LoVo (cell line): ENCODE measurements around the gene ZIC1.

Experiments
- DNase-seq: peaks from one replicate; pipeline ENCODE4 v3.0.0-alpha.2; 2016; ENCODE audit warnings: low spot score

Gene ZIC1

DNA sequence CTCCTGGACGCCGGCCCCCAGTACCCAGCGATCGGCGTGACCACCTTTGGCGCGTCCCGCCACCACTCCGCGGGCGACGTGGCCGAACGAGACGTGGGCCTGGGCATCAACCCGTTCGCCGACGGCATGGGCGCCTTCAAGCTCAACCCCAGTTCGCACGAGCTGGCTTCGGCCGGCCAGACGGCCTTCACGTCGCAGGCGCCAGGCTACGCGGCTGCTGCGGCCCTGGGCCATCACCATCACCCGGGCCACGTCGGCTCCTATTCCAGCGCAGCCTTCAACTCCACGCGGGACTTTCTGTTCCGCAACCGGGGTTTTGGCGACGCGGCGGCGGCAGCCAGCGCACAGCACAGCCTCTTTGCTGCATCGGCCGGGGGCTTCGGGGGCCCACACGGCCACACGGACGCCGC lies 956 bp downstream of the ZIC1 start:
- no peak for DNase-seq

DNA sequence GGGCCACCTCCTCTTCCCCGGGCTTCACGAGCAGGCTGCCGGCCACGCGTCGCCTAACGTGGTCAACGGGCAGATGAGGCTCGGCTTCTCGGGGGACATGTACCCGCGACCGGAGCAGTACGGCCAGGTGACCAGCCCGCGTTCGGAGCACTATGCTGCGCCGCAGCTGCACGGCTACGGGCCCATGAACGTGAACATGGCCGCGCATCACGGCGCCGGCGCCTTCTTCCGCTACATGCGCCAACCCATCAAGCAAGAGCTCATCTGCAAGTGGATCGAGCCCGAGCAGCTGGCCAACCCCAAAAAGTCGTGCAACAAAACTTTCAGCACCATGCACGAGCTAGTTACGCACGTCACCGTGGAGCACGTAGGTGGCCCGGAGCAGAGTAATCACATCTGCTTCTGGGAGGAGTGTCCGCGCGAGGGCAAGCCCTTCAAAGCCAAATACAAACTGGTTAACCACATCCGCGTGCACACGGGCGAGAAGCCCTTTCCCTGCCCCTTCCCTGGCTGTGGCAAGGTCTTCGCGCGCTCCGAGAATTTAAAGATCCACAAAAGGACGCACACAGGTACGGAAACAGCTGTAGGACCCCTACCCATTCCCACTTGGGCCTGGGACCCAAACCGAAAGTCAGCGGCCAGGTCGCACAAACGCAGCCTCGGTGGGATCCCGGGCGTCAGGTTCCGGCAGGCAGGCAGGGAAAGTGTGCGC lies 1.5 kb downstream of the ZIC1 start:
- no peak for DNase-seq

DNA sequence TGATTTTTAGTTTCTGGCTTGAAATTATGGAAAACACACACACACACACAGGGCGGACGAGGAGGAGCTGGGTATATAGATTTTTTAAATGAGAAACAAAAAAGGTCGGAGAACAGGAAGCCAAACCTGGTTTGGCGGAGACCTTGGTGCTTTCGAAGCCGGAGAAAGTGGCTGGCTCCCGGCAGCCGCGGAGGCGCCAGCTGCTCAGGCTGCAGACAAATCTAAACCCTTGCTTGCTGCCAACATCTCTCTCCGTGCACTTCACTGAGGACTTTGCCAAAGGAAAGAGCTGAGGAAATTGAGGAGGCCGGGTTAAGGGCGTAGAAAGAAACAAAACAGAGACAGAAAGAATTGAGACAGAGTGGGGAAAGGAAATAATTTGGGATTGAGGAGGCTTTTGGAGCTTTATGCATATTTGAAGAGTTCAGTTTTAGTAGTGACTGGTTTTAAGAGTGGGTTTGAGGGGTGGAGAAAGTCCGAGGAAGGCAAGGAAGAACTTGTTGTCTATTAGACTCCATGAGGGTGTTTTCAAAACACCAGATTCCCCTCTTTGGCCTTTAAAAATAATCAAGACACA lies 2.2 kb downstream of the ZIC1 start:
- DNase-seq: no peak

DNA sequence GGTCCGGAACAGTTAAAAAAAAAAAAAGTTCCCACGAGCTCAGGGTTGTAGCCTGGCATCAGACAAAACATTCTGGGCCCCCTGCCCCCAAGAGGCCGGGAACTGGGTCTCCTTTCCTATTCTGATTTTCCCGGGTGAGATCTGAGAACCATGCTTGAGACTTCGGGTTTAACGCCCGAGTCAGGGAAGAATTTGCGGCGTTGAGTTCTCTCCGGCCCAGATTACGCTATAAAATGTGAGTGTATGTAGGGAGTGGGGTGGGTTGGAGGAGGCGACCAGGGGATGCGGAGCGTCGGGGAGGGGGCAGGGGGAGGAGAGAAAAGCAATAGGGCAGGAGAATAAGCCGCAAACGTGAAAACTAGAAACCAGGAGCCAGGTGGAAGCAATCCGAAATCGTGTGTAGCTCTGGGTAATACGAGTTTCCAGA lies 2.7 kb downstream of the ZIC1 start:
- DNase-seq: no peak

DNA sequence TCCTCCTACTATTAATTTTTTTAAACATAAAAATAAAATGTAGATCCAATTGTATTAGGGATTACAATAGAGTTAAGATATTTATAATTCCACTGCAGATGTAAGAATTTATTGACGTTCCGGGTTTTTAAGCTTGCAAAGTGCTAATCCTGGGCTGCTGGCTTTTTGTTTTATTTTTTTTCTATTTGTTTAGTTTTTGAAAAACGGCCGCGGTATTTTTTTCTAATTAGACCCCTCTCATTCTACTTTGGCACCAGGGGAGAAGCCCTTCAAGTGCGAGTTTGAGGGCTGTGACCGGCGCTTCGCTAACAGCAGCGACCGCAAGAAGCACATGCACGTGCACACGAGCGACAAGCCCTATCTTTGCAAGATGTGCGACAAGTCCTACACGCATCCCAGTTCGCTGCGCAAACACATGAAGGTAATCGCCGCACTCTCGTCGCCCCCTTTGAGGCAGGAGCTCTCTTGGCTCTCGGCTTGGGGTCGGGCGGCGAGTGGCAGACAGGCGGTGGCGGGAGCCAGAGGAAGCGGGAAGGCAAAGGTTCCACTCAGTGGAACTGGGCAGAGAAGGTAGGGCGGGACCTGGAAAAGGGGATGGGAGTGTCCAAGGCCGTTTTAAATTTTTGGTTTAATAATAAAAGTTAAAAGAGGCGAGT lies 3.2 kb downstream of the ZIC1 start:
- DNase-seq: no peak

DNA sequence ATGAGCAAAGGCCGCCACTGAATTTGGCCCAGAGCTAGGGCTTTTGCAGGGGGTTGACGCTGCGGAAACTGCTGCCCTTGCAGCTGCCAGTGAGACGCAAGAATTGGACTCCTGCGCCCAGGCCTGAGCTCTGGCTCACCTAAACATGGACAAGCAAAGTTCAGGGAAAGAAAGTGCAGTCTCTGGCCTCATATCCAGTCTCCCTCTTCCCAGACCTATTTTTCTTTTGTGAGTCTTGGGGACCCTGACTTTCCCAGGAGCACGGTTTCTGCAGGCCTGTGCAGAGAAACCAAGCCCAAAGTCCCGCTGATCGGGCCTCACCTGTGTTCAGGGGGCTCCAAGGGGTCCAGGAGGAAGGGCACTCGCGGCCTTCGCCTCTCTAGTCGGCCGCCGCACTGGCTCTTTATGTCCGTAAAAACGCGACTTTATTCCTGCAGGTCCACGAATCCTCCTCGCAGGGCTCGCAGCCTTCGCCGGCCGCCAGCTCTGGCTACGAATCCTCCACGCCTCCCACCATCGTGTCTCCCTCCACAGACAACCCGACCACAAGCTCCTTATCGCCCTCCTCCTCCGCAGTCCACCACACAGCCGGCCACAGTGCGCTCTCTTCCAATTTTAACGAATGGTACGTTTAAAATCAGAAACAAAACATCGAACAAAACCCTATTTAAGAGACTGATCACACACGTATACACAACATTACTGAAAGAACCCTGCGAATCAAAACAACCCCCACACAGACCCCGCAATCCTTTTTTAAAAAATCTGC lies 3.9 kb downstream of the ZIC1 start:
- no peak for DNase-seq

DNA sequence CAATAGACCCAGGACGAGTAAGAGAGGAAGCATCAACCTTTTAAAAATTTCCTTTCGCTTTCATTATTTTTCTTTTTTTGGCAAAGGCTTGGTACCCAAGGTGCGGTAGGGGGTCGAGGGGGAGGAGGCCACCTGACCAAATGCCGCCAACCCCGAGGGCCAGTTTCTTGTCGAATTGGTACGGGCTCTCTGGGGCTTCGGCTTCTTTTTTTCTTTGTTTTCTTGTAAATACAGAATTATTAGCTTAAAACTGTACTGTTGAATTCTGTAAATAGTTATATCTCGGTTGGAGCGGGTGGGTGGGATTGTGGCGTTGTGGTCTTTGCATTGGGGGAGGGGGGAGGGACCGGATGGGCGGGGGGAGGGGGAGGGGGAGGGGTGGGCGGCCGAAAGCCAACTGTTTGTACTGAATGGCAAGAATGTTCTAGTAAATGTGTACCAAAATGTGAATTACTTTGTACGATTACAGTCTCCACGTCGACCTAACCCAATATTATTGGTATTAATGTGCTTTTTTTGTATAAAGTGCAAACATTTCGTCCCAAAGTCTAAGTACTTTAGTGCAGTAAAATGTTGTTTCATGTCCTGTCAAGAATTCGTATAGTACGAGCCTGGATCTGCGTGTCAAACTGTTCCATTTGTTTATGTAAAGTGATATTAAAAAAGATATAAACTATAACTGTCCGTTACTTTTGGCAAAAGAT lies 4.7 kb downstream of the ZIC1 start:
- no peak for DNase-seq

DNA sequence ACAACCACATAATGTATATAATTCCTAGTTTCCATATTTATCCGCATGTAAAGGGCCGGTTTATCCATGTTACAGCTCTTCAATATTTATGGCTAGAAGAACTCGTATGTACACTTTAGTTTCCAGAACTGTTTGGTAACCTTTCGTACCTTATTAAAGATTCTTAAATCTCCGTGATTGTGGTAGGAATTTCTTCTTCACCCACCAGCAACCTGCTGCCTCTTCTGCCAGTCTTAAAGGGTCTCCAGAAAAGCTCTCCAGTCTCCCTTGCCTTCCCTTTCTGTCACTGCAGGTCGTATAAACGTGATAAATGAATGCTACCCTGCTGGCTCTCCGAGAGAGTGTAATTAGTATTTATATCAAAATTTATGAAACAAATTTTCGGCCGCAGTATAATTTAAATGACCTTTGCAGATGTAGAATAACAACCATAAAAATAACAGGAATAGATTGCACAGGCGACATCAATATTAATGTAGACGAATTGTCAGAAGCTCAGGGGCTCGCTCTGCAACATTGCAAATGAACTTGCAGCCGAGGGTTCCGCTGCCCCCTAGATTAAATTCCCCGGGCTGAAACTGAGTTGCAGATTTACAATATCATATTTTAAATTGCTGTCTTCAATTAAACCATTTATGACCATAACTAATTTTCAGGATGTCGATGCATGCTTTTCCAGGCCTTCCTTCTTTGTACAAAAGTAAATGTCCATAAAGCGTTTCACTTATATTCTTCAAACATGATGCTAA lies 5.4 kb downstream of the ZIC1 start:
- DNase-seq: no peak

DNA sequence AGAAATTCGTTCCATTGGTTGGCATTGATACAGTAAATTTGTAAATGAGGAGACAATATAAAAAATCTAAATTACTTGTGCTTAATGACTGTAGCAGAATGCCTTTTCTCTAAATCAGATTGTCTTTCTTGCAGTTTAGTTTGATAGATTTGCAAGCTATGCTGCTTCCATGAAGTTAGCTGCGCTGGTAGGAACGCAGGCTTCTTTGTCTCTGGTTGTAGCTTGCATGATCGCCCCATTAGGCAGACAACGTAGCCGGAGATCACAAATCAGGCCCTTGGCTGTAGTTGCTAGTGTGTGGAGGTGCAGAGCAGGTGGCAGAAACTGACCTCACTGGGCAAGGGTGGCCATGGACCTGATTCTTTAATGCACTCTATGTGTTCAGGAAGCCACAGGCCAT lies 6.1 kb downstream of the ZIC1 start:
- DNase-seq: no peak

DNA sequence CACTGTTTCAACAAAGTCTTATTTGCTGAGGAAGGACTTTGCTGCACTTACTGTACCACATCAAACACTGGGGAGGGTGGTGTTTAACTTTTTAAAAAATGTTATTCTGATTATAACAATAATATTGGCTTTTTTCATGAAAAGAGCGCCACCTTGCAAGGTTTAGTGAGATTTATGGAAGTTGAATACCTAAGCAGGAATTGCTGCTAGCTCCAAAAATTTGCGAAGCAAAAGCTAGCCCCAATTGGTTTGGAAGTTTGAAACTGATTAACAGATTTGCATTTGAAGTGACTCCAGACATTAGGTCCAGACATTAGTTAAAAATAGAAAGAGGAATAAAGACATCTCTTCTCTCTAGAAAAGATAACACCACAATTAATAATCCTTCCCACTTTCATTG lies 6.7 kb downstream of the ZIC1 start:
- no peak for DNase-seq

DNA sequence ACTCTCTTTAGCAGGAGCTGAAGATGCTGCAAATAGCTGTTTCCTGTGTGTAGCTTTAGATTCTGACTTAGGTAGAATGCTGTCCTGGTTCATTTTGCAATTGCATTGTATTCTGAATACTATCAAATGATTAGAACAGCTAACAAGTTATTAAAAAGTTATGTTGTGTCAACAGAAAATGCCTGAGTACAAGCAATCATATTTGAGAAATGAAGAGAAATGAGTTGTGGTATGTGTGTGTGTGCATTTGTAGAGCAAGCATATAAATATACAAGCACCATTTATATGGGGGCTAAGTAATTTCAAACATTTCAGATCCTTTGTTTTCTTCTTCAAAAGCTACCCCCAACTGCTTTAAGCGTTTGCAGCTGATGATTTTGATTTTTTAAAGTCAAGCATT lies 7.8 kb downstream of the ZIC1 start:
- DNase-seq: no peak

DNA sequence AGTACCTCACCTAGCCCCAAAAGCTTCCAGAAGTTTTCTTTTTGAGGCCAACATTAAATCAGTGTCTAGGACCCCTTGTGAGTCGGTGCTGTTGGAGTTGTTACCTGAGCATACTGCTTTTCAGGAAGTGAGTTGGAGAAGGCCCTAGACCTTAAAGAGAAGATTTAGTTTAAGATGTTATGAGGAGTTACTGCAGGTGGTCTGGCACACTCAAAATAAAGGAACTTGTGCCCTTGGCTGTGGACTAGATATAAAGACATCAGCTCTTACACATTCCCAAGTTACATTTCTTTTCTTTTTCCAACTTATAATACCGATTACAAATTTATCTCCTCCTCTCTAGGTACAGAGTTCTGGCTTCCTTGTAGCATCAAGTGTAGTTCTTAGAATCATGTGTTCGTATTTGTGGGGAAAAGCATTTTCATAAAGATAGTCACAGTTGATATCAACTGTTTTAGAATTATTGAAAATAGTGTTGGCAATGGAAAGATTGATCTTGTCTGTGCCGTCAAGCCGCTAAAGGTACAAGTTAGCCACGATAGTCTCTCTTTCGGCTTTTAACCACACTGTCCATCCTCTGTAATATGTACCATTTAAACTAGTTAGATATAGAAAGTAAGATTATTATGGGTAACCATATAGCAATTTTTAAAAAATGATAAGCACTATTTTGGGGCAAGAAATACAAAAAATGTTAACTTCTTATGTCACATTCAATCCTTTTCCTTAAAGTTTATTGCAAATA lies 8.6 kb downstream of the ZIC1 start:
- DNase-seq: no peak

DNA sequence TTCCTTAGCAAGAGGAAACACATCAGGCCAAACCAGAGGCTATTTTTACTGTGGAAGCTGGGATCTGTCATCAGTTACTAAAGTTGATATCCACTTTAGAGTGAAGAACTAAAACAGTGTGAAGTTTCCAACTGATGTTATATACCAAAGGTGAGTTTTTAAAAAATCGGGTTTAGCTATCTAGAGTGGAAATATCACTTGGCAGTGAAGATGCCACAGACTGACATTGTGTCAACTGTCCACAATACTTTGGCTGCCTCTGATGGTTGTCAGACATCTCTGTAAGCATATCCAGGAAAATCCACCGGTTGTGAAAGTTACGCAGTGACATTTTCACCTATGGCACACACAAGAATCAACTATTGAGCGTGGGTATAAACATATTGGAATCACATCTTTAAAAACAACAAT lies 9.2 kb downstream of the ZIC1 start:
- DNase-seq: no peak

DNA sequence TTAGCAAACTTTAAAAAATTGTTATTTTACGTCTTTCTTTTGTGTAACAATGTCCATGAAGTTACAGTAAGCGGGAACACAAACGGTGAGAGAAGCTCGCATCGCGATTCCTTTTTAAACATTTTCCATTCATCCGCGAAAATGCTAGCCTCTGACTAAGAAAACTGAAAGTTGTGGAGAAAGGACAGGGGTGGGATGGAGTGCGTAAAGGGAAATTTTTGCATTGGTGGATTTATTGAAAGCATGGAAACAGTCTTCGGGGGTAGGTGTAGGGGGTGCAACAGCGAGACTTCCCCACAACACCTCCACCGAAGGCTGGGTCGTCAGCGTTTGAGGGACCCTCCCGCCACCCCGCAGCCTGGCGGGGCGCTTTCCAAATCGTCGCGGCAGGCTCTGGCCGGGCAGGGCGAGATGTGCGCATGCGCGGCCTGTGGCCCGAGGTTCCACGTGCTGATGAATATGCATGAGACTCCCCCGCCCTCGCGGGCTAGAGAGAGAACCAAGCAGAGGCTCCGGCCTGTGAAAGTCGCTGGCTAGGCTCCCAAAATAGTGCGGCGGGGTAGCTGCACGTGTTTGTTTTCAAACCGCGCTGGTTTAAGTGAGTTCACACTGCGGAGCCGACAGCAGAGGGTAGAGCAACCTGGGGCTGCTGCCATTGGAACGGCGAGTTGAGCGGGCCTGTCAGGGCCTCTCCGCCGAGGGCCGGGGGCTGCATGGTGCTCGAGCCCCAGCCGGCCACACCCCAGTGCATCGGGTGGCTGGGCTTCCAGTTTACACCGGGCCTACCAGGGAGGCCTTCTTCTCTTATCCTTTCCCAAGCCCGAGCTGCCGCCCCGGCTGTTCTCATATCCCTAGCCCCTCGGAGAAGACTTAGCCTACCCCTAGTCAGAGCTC lies 9.9 kb downstream of the ZIC1 start:
- DNase-seq: no peak

DNA sequence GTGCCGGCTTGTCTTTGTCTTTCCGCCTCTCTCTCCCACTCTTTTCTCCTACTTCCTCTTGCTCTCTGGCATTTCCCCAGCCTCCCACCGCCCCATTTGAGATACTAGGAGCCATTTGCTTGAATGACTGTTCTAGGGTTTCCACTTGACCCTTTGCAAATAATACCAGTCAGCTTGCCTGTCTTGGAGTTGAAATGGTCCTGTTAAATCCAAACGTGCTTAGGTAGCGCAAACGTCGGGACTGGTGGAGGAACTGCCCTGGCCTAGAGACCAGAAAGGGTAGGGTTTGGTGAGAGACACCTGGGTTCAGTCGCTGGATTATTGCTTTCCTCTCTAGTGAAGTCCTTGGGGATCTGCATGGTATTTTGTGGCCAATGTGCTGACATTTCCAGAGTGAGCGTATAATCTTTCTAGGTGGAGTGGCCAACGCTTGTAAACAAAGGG lies 10.6 kb downstream of the ZIC1 start:
- no peak for DNase-seq

DNA sequence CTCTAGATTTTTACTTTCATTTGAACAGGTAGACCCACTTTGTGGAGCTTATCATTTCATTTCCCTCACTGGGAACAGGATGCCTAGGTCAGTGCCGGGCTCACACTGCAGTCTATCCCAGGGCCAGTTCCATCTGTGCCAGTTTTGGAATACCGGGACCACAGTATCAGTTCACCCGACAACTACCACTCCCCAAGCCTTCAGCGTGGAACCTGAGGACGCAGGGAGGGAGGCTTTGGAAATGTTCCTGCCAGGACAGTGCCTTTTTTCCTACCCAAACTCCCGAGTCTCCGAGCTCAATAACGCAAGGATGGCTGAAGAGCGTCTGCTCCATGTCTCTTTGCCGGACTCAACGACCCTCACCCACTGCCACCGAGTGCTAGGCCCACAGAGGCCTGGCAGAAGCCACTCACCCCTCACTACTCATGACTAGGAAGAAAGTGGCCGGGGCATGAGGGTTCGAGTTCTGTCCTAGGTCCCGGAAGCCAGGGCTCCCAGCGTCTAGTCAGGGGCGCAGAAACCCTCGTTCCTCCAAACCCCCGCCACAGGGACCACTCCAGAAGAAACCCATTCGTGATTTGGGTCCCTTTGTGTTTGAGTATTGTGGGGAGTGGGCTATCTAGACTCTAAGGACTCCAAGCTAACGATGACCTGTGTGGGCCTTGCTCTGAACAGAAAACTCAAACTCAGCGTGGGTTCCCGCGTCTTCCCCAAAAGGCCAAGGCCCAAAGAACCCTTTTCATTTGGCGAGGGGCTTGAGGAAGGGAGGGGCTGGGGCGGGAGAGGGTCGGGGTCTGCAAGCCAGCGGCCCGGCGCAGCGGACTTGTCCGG lies 11.4 kb downstream of the ZIC1 start:
- no peak for DNase-seq

DNA sequence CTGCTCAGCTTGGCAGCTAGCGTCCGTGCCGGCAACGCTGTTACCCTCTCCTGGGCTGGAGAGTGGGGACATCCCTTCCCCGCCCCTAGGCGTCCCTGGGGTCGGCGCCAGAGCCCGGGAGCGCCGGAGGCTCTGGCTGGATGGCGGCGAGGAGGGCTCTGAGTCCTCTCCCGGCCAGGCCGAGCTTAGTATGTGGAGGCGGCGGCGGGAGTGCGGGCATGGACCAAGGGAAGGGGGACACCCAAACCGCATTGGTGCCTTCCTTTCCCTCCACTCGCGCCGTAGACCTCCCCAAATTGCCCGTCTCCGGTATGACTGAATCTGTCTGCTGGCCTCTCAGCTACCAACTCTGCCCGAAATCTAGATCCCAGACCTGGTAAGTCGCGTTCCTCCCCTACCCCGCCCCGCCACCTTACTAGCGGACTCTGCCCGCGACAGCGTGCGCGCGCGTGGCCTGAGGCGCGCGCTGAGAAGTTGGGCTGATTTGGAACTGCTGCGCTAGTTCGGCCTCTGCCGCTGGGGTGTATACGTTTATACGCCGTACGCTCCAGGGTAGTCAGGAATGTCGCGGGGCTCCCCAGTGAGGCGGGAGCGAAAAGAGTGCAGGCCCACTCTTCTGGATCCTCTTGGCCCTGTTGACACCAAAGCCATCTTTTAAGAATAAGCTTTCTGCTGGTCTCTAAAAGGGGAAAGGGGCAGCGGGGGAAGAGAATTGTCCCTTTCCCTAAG lies 12.2 kb downstream of the ZIC1 start:
- DNase-seq: no peak

DNA sequence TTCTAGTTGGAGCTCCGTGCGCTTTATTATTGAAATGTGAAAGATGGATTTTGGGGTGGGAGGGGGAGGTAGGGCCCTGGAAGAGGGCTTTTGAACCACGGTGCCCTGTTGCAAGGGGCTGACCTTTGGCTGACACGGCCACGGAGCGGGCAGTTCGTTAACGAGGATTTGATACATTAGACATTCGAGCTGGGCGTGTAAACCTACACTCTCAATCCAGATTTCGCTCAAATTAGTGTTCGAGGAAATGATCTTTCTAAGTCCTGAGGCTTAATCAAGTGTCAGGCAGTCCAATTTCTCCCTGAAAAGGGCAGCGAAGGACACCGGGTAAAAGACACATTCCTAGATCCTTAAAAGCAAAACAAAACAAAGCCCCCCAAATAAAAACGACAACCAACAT lies 13.0 kb downstream of the ZIC1 start:
- no peak for DNase-seq
